ENCODE results near the gene BTBD9. TPM values are rescaled to one million over a fixed set of nuclear protein-coding genes. Genes with fewer than 3 reads are reported as not detected.

BTBD9 gene
- total RNA-seq, 1 donor from 2014 or later = 24.1 TPM

- Histone ChIP-seq H3K4me3 (no peak overlapping the region), H3K27ac (no peak overlapping the region), H3K27me3 (no peaks in the 10 kb centered on the region), H3K36me3 (peaks cover 0 to 53% of the 10 kb centered on the region in 2 donors), H3K4me1 (no peaks in the 10 kb centered on the region), H3K9me3 (no peaks in the 10 kb centered on the region)
- intact Hi-C loops (cut with DNase I) = no loop called here
- TF ChIP-seq, protein P1, sequence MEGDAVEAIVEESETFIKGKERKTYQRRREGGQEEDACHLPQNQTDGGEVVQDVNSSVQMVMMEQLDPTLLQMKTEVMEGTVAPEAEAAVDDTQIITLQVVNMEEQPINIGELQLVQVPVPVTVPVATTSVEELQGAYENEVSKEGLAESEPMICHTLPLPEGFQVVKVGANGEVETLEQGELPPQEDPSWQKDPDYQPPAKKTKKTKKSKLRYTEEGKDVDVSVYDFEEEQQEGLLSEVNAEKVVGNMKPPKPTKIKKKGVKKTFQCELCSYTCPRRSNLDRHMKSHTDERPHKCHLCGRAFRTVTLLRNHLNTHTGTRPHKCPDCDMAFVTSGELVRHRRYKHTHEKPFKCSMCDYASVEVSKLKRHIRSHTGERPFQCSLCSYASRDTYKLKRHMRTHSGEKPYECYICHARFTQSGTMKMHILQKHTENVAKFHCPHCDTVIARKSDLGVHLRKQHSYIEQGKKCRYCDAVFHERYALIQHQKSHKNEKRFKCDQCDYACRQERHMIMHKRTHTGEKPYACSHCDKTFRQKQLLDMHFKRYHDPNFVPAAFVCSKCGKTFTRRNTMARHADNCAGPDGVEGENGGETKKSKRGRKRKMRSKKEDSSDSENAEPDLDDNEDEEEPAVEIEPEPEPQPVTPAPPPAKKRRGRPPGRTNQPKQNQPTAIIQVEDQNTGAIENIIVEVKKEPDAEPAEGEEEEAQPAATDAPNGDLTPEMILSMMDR (IDR thresholded peaks at IDR 0.05) = no peak
- TF ChIP-seq POLR2A (IDR thresholded peaks at IDR 0.05) = no peak
- TF ChIP-seq POLR2AphosphoS5 (IDR thresholded peaks at IDR 0.05; ENCODE audit: insufficient read depth in 1 of 2, low read depth in 1 of 2) = no peak
- no peak for DNase-seq (ENCODE audit: extremely low spot score in 2 of 2)
Measured at GRCh38 chr6:38676974-38677544, 37.3 kb upstream of the BTBD9 start.

GRCh38 chr6:38676236-38676973 lies 36.7 kb upstream of the BTBD9 start:
- no peaks in the 10 kb centered on the region for H3K9me3 ChIP-seq
- H3K27ac ChIP-seq = no peak overlapping the region
- TF ChIP-seq POLR2AphosphoS5 (IDR thresholded peaks at IDR 0.05; ENCODE audit: insufficient read depth in 1 of 2, low read depth in 1 of 2) (no peak), POLR2A (IDR thresholded peaks at IDR 0.05) (no peak)
- TF ChIP-seq, protein P1 (IDR thresholded peaks at IDR 0.05) = no peak
- H3K4me3 ChIP-seq = no peak overlapping the region
- no peaks in the 10 kb centered on the region for H3K27me3 ChIP-seq
- intact Hi-C loops (cut with DNase I) = no loop called here
- no peak for DNase-seq (ENCODE audit: extremely low spot score in 2 of 2)
- H3K36me3 ChIP-seq = peaks cover 0 to 47% of the 10 kb centered on the region in 2 donors
- no peaks in the 10 kb centered on the region for H3K4me1 ChIP-seq

DNA sequence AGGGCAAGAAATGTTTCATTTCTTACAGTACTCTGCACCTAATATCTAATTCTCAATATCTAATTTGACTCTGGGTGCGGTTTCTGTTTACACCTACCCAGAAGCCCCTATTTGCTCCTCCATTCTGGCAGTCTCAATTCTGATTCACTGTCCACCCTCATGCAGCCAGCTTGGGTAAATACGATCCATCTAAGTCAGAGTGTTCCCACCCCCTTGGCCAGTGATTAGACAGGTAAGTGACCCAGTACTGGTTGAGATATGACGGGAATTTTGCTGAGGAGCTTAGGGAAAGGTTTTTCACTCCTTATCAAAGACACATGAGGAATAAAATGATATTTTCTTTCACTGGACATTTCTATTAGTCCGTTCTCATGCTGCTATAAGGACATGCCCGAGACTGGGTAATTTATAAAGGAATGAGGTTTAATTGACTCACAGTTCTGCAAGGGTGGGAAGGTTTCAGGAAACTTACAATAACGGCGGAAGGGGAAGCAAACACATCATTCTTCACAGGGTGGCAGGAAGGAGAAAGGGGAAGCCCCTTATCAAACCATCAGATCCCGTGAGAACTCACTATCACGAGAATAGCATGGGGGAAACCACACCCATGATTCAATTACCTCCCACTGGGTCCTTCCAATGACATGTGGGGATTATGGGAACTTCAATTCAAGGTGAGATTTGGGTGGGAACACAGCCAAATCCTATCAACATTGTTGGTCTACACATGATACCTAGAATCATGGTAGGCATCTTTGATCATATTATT lies 33.9 kb upstream of the BTBD9 start:
- no peaks in the 10 kb centered on the region for H3K4me1 ChIP-seq
- H3K27me3 ChIP-seq = no peaks in the 10 kb centered on the region
- no peak overlapping the region for H3K4me3 ChIP-seq
- DNase-seq (ENCODE audit: extremely low spot score in 2 of 2) = no peak
- peaks cover 0 to 28% of the 10 kb centered on the region in 2 donors for H3K36me3 ChIP-seq
- TF ChIP-seq, protein P1 (IDR thresholded peaks at IDR 0.05) = no peak
- TF ChIP-seq POLR2AphosphoS5 (IDR thresholded peaks at IDR 0.05; ENCODE audit: insufficient read depth in 1 of 2, low read depth in 1 of 2) = no peak
- intact Hi-C loops (cut with DNase I) = no loop called here
- no peaks in the 10 kb centered on the region for H3K9me3 ChIP-seq
- H3K27ac ChIP-seq = no peak overlapping the region

DNA sequence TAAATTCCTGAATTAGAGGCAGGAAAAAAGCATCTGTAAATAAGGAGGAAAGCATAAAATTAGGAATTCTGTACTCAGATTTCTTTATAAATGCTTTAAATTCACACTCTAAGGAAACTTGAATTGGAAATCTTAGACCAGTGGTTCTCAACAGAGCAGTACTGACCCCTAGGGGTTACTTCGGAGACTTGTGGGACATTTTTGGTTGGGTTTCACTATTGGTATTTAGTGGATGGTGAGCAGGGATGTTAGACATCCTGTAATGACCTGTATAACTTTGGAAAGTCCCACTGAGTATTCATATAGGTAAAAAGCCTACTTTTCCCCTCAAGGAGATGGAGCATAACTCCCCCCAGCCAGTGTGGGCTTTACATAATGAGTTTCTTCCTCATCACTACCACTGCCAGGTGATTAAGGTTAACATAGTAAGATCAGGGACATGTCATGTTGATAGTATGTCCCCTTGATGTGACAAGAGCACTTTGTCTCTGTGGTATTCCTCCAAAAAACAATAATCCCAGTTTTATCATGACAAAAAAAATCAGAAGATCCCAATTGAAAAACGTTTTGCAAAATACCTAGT lies 32.2 kb upstream of the BTBD9 start:
- Histone ChIP-seq H3K27me3 (no peaks in the 10 kb centered on the region), H3K36me3 (peaks cover 0 to 17% of the 10 kb centered on the region in 2 donors), H3K27ac (no peak overlapping the region), H3K9me3 (no peaks in the 10 kb centered on the region), H3K4me3 (no peak overlapping the region), H3K4me1 (no peaks in the 10 kb centered on the region)
- DNase-seq (ENCODE audit: extremely low spot score in 2 of 2) = no peak
- TF ChIP-seq, protein P1 (IDR thresholded peaks at IDR 0.05) = peak; percentile 44 to 64 (median 46)
- TF ChIP-seq POLR2A (IDR thresholded peaks at IDR 0.05) = no peak
- intact Hi-C loops (cut with DNase I) = no loop called here

Measured in vagina (tissue), 2 donors.